Uterus (tissue), 4 donors: ENCODE measurements around the gene TTC22. TPM values are rescaled to one million over a fixed set of nuclear protein-coding genes. Genes with fewer than 3 reads are reported as not detected.

Source experiments
- DNase-seq, 2 donors: peaks; one replicate each; pipeline ENCODE4 v3.0.0-alpha.2; 2019 to 2020
- H3K27ac ChIP-seq, 2 donors: fragments of 200-600 bp; sonication (generic); 1 replicate in 1 of 2; 2 replicates in 1 of 2; pipeline ENCODE4 v1.5.1; 2016 to 2018
- H3K27me3 ChIP-seq, 2 donors: fragments of 200-600 bp; sonication (generic); one replicate each; pipeline ENCODE4 v1.5.1; 2018 to 2019; ENCODE audit warnings: control low read depth in 1 of 2
- H3K36me3 ChIP-seq, 2 donors: fragments of 200-600 bp; sonication (generic); one replicate each; pipeline ENCODE4 v1.5.1; 2019; ENCODE audit warnings: control low read depth in 1 of 2
- H3K4me1 ChIP-seq, 2 donors: fragments of 200-600 bp; sonication (generic); one replicate each; pipeline ENCODE4 v1.5.1; 2018 to 2019; ENCODE audit warnings: control low read depth in 1 of 2
- H3K4me3 ChIP-seq, 2 donors: fragments of 200-600 bp; sonication (generic); 1 replicate in 1 of 2; 2 replicates in 1 of 2; pipeline ENCODE4 v1.5.1; 2018 to 2019; ENCODE audit warnings: mild to moderate bottlenecking in 1 of 2
- H3K9me3 ChIP-seq, 2 donors: fragments of 200-600 bp; sonication (generic); one replicate each; pipeline ENCODE4 v1.5.1; 2019; ENCODE audit warnings: control low read depth in 1 of 2
- POLR2A ChIP-seq, 2 donors: fragments of 450-650 bp; IDR thresholded peaks; one replicate each; pipeline ENCODE4 v1.6.1; 2016; ENCODE audit warnings: antibody characterized with exemption in 2 of 2, mild to moderate bottlenecking in 1 of 2, moderate library complexity in 1 of 2
- intact Hi-C: fragments of 100-400 bp; cut with DNase I; formaldehyde crosslinking; loops from one replicate; pipeline ENCODE4 v1.15.1; 2023; ENCODE audit warnings: low total_unique reads
- total RNA-seq, 4 donors: library from RNA; depleted of rRNA in 3 of 4; stranded (reverse); fragments of >200 nt in 3 of 4; gene quantifications; one replicate each; pipeline versions ENCODE4 v1.1.0 to v1.2.4, GENCODE V29; 2014 to 2023
- TF ChIP-seq, protein P1 (sequence below), 4 experiments: fragments of 200-600 bp in 2 of 4; fragments of 450-650 bp in 2 of 4; sonication (generic) in 2 of 4; IDR thresholded peaks; one replicate each; pipeline ENCODE4 v1.5.1; 2016 to 2019; ENCODE audit warnings: antibody characterized with exemption in 4 of 4, mild to moderate bottlenecking in 2 of 4, moderate library complexity in 1 of 4
- donor health status: DM: yes; HTN: yes; CAD: no.

The TTC22 gene
- total RNA-seq, 4 donors from 2014 or later = 3.2 to 5.3 TPM; not detected in 2

DNA sequence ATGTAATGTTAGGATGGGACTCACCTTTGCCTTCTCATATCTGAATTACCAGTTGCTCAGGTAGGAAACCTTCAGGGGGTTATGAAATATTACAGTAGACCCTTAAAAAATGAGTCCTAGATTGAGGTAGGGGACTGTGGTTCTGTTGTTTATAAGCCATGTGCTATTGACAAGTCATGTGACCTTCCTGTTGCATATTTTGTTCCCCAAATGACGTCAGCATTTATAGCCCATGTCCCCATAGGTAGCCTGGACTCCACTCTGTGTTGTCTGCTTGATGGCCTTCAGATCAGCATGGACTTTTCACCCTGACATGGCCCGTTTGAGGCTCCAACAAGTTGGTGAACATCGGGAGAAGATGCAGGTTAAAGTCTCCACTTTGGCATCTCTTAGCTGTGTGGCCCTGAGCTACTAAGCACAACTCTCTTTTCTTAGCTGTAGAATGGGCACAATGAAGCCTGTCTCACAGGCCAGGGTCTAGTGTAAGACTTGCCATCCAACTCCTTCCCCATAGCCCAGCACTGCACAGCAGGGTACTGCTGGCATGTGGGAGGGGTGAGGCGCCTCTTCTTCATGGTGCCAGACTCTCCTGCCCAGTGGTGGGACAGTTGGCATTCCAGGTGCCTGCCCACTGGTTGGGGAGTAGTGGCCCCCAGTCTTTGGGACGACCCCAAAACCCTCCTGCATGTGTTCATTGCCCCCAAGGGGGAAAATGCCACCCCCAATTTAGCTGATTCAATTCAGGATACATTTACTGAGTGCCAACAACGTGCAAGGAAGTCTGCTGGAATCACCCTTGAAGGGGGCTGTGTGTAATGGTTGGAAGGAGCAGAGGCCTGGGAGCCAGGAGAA lies 36.1 kb upstream of the TTC22 start:
- intact Hi-C loops = no loop called here

DNA sequence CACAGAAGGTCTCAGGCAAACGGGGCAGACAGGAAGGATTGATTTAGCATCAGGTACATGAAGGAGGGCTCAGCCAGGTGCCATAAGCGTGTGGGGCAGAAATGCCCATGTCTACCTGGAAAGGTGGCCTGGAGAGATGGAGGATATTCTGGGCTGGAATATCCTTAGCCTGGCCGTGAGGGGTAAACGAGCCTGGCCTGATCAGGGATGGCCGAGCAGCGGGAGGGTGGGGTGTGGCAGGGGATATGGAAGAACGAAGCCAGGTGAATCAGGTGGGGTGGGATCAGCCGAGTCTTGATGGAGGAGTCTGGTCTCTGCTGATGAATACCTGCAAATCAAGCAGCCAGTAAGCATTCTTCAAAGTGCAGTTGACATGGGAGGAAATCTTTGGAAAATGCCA lies 35.5 kb upstream of the TTC22 start:
- Histone ChIP-seq H3K9me3 (no peaks in the 10 kb centered on the region), H3K36me3 (no peaks in the 10 kb centered on the region), H3K4me1 (no peaks in the 10 kb centered on the region), H3K4me3 (no peak overlapping the region), H3K27ac (no peak overlapping the region), H3K27me3 (no peaks in the 10 kb centered on the region)
- no peak for TF ChIP-seq POLR2A (IDR thresholded peaks at IDR 0.05)
- TF ChIP-seq, protein P1, sequence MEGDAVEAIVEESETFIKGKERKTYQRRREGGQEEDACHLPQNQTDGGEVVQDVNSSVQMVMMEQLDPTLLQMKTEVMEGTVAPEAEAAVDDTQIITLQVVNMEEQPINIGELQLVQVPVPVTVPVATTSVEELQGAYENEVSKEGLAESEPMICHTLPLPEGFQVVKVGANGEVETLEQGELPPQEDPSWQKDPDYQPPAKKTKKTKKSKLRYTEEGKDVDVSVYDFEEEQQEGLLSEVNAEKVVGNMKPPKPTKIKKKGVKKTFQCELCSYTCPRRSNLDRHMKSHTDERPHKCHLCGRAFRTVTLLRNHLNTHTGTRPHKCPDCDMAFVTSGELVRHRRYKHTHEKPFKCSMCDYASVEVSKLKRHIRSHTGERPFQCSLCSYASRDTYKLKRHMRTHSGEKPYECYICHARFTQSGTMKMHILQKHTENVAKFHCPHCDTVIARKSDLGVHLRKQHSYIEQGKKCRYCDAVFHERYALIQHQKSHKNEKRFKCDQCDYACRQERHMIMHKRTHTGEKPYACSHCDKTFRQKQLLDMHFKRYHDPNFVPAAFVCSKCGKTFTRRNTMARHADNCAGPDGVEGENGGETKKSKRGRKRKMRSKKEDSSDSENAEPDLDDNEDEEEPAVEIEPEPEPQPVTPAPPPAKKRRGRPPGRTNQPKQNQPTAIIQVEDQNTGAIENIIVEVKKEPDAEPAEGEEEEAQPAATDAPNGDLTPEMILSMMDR (IDR thresholded peaks at IDR 0.05) = no peak
- intact Hi-C loops = no loop called here
- no peak for DNase-seq

More for the DNA sequence above, 36.1 kb upstream of the TTC22 start:
- DNase-seq = no peak
- Histone ChIP-seq H3K4me3 (no peak overlapping the region), H3K9me3 (no peaks in the 10 kb centered on the region), H3K27ac (no peak overlapping the region), H3K36me3 (no peaks in the 10 kb centered on the region), H3K27me3 (no peaks in the 10 kb centered on the region), H3K4me1 (no peaks in the 10 kb centered on the region)
- no peak for TF ChIP-seq POLR2A (IDR thresholded peaks at IDR 0.05)
- TF ChIP-seq, protein P1 (IDR thresholded peaks at IDR 0.05) = no peak

DNA sequence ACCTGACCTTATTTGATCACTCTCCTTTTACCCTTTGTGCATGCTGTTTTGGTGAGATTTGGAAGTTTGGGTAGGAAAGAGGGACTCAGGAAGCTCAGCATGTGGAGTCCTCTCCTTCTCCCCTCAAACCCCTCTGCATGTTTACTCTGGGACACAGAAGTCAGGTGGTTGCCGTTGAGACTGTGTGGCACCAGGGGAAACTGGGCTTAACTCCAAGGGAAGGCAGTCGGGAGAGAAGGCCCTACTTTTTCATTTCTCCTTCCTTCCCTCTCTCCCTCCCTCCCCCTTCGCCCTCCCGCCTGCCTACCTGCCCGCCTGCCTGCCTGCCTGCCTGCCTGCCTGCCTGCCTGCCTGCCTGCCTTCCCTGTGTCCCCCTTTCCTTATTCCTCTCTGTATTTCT lies 34.8 kb upstream of the TTC22 start:
- DNase-seq = no peak
- Histone ChIP-seq H3K27ac (no peak overlapping the region), H3K27me3 (no peaks in the 10 kb centered on the region), H3K4me3 (no peak overlapping the region), H3K4me1 (no peaks in the 10 kb centered on the region), H3K36me3 (no peaks in the 10 kb centered on the region), H3K9me3 (no peaks in the 10 kb centered on the region)
- intact Hi-C loops = no loop called here
- TF ChIP-seq POLR2A (IDR thresholded peaks at IDR 0.05) = no peak
- TF ChIP-seq, protein P1 (IDR thresholded peaks at IDR 0.05) = no peak

DNA sequence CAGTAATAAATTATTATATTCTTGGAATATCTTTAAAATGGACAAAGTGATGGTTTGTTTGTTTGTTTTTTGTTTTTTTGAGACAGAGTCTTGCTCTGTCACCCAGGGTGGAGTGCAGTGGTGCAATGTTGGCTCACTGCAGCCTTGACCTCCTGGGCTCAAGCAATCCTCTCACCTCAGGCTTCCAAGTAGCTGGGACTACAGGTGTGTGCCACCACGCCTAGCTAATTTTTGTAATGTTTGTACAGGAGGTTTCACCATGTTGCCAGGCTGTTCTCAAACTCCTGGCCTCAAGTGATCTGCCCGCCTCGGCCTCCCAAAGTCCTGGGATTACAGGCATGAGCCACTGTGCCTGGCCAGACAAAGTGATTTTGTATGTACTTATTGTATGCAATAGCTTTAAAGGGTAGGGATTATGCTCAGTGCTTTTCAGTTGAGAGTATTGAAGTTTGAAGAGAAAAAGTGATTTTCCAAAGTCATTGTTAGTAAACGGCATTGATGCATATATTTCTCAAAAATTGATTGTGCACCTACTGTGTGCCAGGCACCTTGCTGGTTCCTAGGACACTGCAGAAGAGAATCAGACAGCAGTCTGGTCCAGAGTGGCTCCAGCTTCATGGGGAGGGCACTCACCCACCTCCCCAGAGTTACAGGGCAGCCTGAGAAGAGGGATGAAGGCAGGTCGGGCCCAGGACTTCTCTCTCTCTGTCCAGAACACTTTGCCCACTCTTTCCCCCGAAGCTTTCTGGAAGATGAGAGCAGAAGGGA lies 34.2 kb upstream of the TTC22 start:
- intact Hi-C loops = no loop called here
- H3K27me3 ChIP-seq = no peaks in the 10 kb centered on the region
- H3K36me3 ChIP-seq = no peaks in the 10 kb centered on the region
- H3K4me1 ChIP-seq = no peaks in the 10 kb centered on the region
- H3K27ac ChIP-seq = no peak overlapping the region
- H3K9me3 ChIP-seq = no peaks in the 10 kb centered on the region
- H3K4me3 ChIP-seq = no peak overlapping the region
- TF ChIP-seq, protein P1 (IDR thresholded peaks at IDR 0.05) = no peak
- no peak for TF ChIP-seq POLR2A (IDR thresholded peaks at IDR 0.05)
- no peak for DNase-seq

DNA sequence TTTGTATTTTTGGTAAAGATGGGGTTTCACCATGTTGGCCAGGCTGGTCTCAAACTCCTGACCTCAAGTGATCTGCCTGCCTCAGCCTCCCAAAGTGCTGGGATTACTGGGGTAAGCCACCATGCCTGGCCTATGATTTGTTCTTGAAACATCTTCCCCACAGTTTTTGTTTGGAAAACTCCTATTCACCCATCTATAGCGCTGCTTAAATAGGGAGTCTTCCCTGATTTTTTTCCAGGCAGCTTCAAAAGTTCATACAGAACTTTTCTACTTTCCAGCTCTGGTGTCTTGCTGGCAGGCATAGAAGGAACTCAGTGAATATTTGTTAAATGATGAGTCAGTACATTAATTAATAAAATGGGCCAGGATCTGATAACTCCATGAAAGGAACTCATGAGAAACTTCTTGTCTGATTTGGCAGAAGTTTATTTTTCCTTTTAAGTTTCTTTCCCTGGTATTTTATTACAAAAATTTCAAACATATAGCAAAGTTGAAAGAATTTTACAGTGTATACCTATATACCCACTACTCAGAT lies 33.0 kb upstream of the TTC22 start:
- intact Hi-C loops = no loop called here
- Histone ChIP-seq H3K9me3 (no peaks in the 10 kb centered on the region), H3K36me3 (no peaks in the 10 kb centered on the region), H3K4me1 (no peaks in the 10 kb centered on the region), H3K27me3 (no peaks in the 10 kb centered on the region), H3K27ac (no peak overlapping the region), H3K4me3 (no peak overlapping the region)
- no peak for DNase-seq
- TF ChIP-seq POLR2A (IDR thresholded peaks at IDR 0.05) = no peak
- TF ChIP-seq, protein P1 (IDR thresholded peaks at IDR 0.05) = no peak
